MCF 10A (cell line): ENCODE data around the gene LRP1B. TPM values are rescaled to one million over a fixed set of nuclear protein-coding genes. Genes with fewer than 3 reads are reported as not detected.

ENCODE experiments used
- BruUV-seq: library from RNA; stranded (reverse); fragments of 400-500 nt; replicated peaks from 2 replicates; lab custom pipeline; 2021; lab: Mats Ljungman, UMichigan
- CTCF ChIA-PET: fragments of 300-600 bp; sonication (Branson Sonifier 250); formaldehyde crosslinking; extraction: SDS; loops from one replicate; lab custom pipeline; 2021; ENCODE audit warnings: antibody characterized with exemption, inconsistent platforms; lab: Yijun Ruan, JAX
- POLR2A ChIA-PET: fragments of 300-600, 350-650 bp; sonication (Branson Sonifier 250); formaldehyde crosslinking; extraction: SDS; loops from one replicate; lab custom pipeline; 2020; ENCODE audit warnings: antibody characterized with exemption, inconsistent platforms; lab: Yijun Ruan, JAX
- DNase-seq: peaks from one replicate; pipeline ENCODE4 v3.0.0-alpha.2; 2018; ENCODE audit not compliant: unreplicated experiment
- H3K27ac Mint-ChIP-seq: one replicate; pipeline ENCODE4 v1.8.0; 2022; ENCODE audit warnings: mild to moderate bottlenecking, low read depth, mixed read lengths; ENCODE audit not compliant: unreplicated experiment
- H3K27me3 Mint-ChIP-seq: one replicate; pipeline ENCODE4 v1.8.0; 2022; ENCODE audit warnings: mixed read lengths; ENCODE audit not compliant: insufficient read depth, unreplicated experiment
- H3K36me3 Mint-ChIP-seq: one replicate; pipeline ENCODE4 v1.8.0; 2022; ENCODE audit warnings: mild to moderate bottlenecking, moderate library complexity, mixed read lengths; ENCODE audit not compliant: insufficient read depth, unreplicated experiment
- H3K4me1 Mint-ChIP-seq: one replicate; pipeline ENCODE4 v1.8.0; 2022; ENCODE audit warnings: mixed read lengths; ENCODE audit not compliant: insufficient read depth, unreplicated experiment
- H3K4me3 Mint-ChIP-seq: one replicate; pipeline ENCODE4 v1.8.0; 2022; ENCODE audit warnings: mild to moderate bottlenecking, moderate library complexity, mixed read lengths; ENCODE audit not compliant: unreplicated experiment
- H3K9me3 Mint-ChIP-seq: one replicate; pipeline ENCODE4 v1.8.0; 2022; ENCODE audit warnings: mixed read lengths; ENCODE audit not compliant: unreplicated experiment
- intact Hi-C: fragments of 100-400 bp; cut with micrococcal nuclease; formaldehyde crosslinking; loops from 2 replicates; pipeline ENCODE4 v1.14.1; 2022
- total RNA-seq: library from RNA; stranded (reverse); gene quantifications from 2 replicates; pipeline ENCODE4 v1.2.3, GENCODE V29; 2022
- TF ChIP-seq, protein P1 (sequence below): fragments of 200-600 bp; IDR thresholded peaks from one replicate; pipeline ENCODE4 v1.8.0; 2022; ENCODE audit warnings: antibody characterized with exemption, mild to moderate bottlenecking; ENCODE audit not compliant: unreplicated experiment

The LRP1B gene
- total RNA-seq, 1 experiment from 2014 or later: not detected

DNA sequence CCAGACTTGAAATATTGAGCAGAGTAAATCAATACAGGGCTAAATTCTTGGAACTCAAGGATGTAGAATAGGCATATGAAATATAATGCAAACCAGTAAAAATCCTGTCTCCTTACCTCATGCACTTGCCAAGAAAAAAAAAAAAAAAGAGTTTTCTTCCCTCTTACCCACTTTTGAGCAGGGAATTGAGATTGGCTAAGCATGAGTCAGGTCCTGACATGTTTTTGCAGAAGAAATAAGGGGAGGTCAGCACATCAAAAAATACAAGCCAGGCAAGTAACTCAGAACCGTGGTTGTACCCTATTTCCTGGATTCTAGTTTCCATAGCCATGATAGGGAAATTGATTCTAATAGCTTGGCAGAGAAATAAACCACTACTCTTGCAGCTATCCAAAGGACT lies 1526.7 kb downstream of the LRP1B start:
- ChIA-PET POLR2A (no interaction called here), CTCF (interaction anchor here (0.9 kb wide), 1 partner anchor 951 kb away, joined by 3 read pairs; no protein-coding TSS in a partner anchor)
- no peak overlapping the region for H3K27ac Mint-ChIP-seq
- H3K36me3 Mint-ChIP-seq: no peaks in the 10 kb centered on the region
- intact Hi-C loops: no loop called here
- no peaks in the 10 kb centered on the region for H3K9me3 Mint-ChIP-seq
- H3K4me1 Mint-ChIP-seq: no peaks in the 10 kb centered on the region
- TF ChIP-seq, protein P1, sequence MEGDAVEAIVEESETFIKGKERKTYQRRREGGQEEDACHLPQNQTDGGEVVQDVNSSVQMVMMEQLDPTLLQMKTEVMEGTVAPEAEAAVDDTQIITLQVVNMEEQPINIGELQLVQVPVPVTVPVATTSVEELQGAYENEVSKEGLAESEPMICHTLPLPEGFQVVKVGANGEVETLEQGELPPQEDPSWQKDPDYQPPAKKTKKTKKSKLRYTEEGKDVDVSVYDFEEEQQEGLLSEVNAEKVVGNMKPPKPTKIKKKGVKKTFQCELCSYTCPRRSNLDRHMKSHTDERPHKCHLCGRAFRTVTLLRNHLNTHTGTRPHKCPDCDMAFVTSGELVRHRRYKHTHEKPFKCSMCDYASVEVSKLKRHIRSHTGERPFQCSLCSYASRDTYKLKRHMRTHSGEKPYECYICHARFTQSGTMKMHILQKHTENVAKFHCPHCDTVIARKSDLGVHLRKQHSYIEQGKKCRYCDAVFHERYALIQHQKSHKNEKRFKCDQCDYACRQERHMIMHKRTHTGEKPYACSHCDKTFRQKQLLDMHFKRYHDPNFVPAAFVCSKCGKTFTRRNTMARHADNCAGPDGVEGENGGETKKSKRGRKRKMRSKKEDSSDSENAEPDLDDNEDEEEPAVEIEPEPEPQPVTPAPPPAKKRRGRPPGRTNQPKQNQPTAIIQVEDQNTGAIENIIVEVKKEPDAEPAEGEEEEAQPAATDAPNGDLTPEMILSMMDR: no peak
- DNase-seq: no peak
- H3K27me3 Mint-ChIP-seq: peaks cover 87% of the 10 kb centered on the region
- H3K4me3 Mint-ChIP-seq: no peak overlapping the region
- no TSS peak for BruUV-seq

DNA sequence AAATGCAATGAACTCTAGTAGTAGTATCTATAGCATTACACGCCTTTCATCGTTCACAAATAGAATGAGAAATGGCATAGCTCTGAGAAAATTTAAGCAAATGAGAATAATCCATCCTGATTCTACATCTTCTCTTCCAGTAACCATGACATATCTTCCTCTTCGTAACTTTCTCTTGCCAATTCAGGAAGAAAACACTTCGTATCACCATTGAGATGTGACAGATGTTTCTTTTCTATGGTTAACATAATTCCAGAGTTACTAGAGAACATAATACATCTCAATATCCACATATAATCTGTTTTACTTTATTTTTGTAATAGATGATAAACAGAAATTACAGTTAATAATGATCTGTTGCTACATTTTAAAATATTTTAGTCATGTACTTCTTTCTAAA lies 1527.4 kb downstream of the LRP1B start:
- TF ChIP-seq, protein P1: no peak
- no TSS peak for BruUV-seq

DNA sequence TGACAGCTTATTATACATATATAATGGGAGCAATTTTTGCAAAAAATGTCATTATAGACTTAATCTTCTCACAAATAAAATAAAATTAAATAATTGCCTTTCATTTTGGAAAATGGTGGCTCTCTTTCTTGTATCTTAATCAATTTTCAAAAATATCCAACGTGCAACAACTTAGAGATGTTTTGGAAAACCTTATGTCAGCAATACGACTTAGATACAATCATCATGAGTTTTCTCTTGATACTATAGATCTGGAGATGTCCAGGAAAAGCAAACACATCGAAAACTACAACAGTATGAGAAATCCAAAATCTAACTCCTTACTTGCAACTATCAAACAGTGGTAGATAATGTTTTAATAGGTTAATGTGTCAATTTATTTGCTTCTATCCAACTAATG lies 1529.0 kb downstream of the LRP1B start:
- H3K36me3 Mint-ChIP-seq: no peaks in the 10 kb centered on the region
- CTCF ChIA-PET: no interaction called here
- no TSS peak for BruUV-seq

More for the DNA sequence above, 1527.4 kb downstream of the LRP1B start:
- Mint-ChIP-seq H3K36me3 (no peaks in the 10 kb centered on the region), H3K27ac (no peak overlapping the region), H3K4me1 (no peaks in the 10 kb centered on the region), H3K4me3 (no peak overlapping the region), H3K27me3 (peaks cover 86% of the 10 kb centered on the region), H3K9me3 (no peaks in the 10 kb centered on the region)
- DNase-seq: no peak
- intact Hi-C loops: no loop called here
- POLR2A ChIA-PET: no interaction called here
- CTCF ChIA-PET: no interaction called here

DNA sequence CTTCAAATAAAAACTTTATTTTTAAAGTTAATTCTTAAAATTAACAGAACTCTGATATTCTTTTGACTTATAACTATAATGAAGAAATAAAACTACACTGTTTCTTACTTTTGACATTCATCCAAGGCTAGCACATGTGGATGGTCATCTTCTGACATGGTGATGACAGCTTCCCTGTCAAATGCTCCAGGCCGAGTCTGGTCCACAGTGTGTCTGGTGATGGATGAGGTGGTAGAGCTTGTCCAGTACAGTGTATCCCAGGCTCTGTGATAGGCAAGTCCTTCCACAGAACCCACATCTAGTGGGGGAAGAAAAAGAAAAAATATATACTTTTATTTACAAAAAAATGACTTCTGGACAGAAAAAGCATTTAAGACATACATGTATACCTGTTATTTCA lies 1529.5 kb downstream of the LRP1B start:
- H3K27me3 Mint-ChIP-seq: peaks cover 84% of the 10 kb centered on the region
- DNase-seq: no peak
- ChIA-PET POLR2A (interaction anchor here (0.6 kb wide), 1 partner anchor 32 kb away, joined by 3 read pairs; no protein-coding TSS in a partner anchor), CTCF (interaction anchor here (0.6 to 0.7 kb wide), 2 partner anchors 21 to 562 kb away, joined by 3 read pairs; no protein-coding TSS in a partner anchor)
- intact Hi-C loops: no loop called here
- BruUV-seq: no TSS peak
- no peaks in the 10 kb centered on the region for H3K9me3 Mint-ChIP-seq
- H3K27ac Mint-ChIP-seq: no peak overlapping the region
- no peak overlapping the region for H3K4me3 Mint-ChIP-seq
- H3K4me1 Mint-ChIP-seq: no peaks in the 10 kb centered on the region
- no peaks in the 10 kb centered on the region for H3K36me3 Mint-ChIP-seq
- TF ChIP-seq, protein P1: no peak

More for the DNA sequence above, 1529.0 kb downstream of the LRP1B start:
- no peaks in the 10 kb centered on the region for H3K9me3 Mint-ChIP-seq
- H3K4me3 Mint-ChIP-seq: no peak overlapping the region
- no peak overlapping the region for H3K27ac Mint-ChIP-seq
- H3K27me3 Mint-ChIP-seq: peaks cover 84% of the 10 kb centered on the region
- intact Hi-C loops: no loop called here
- no peaks in the 10 kb centered on the region for H3K4me1 Mint-ChIP-seq
- no peak for DNase-seq
- POLR2A ChIA-PET: interaction anchor here (0.6 kb wide), 1 partner anchor 31 kb away, joined by 3 read pairs; no protein-coding TSS in a partner anchor
- TF ChIP-seq, protein P1: no peak
